ENCODE data around the gene EFNA3.

DNA sequence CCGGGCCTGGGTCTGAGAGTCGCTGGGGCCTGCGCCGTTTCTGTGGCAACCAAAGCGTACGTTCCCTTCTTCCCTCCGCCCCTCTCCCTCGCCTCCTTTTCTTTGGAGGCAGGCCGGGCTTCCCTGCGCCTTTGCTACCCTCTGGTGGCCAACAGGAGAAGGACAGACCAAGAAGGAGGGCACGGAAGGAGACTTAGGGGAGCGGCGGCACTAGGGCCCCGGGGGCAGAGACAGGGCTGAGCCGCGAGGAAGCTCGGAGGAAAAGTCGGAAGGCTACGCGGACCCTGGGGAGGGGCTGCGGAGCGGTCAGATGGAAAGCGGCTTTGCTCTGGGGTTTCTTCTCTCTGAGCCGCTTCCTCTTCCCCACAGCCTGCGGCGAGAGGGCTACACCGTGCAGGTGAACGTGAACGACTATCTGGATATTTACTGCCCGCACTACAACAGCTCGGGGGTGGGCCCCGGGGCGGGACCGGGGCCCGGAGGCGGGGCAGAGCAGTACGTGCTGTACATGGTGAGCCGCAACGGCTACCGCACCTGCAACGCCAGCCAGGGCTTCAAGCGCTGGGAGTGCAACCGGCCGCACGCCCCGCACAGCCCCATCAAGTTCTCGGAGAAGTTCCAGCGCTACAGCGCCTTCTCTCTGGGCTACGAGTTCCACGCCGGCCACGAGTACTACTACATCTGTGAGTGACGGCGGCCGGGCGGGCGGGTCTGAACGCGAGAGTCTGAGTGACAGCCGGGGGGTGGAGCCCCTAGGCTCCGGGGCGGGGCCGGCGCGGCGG, 6.3 kb downstream of the EFNA3 start:
- peak; percentile 87 to 99 (median 98) for TF ChIP-seq CTCF (IDR thresholded peaks at IDR 0.05)
- peak; percentile 46 to 72 for TF ChIP-seq POLR2A (IDR thresholded peaks at IDR 0.05)
